Calu3 (cell line): ENCODE data around the gene VIL1. TPM values are rescaled to one million over a fixed set of nuclear protein-coding genes. Genes with fewer than 3 reads are reported as not detected.

Experiments
- BruUV-seq: library from RNA; stranded (reverse); fragments of 400-500 nt; replicated peaks from 2 replicates; lab custom pipeline; 2021; lab: Mats Ljungman, UMichigan
- CTCF ChIA-PET: fragments of 300-600 bp; sonication (Branson Sonifier 250); formaldehyde crosslinking; loops from one replicate; lab custom pipeline; 2022; ENCODE audit warnings: antibody characterized with exemption; lab: Charles Lee
- DNase-seq: peaks from one replicate; pipeline ENCODE4 v3.0.0; 2022
- H3K27ac Mint-ChIP-seq: one replicate; pipeline ENCODE4 v1.8.0; 2022; ENCODE audit warnings: mixed read lengths; ENCODE audit not compliant: unreplicated experiment
- H3K27me3 Mint-ChIP-seq: one replicate; pipeline ENCODE4 v1.8.0; 2022; ENCODE audit warnings: mixed read lengths; ENCODE audit not compliant: unreplicated experiment
- H3K36me3 Mint-ChIP-seq: one replicate; pipeline ENCODE4 v1.8.0; 2022; ENCODE audit warnings: mild to moderate bottlenecking, moderate library complexity, mixed read lengths; ENCODE audit not compliant: insufficient read depth, unreplicated experiment
- H3K4me1 Mint-ChIP-seq: one replicate; pipeline ENCODE4 v1.8.0; 2022; ENCODE audit warnings: mild to moderate bottlenecking, low read depth, mixed read lengths; ENCODE audit not compliant: unreplicated experiment
- H3K4me3 Mint-ChIP-seq: one replicate; pipeline ENCODE4 v1.8.0; 2022; ENCODE audit warnings: mild to moderate bottlenecking, low read depth, moderate library complexity, mixed read lengths; ENCODE audit not compliant: unreplicated experiment
- H3K9me3 Mint-ChIP-seq: one replicate; pipeline ENCODE4 v1.8.0; 2022; ENCODE audit warnings: low read depth, mixed read lengths; ENCODE audit not compliant: unreplicated experiment
- CTCF ChIP-seq: fragments of 200-600 bp; IDR thresholded peaks from one replicate; pipeline ENCODE4 v1.8.0; 2022; ENCODE audit warnings: antibody characterized with exemption; ENCODE audit not compliant: unreplicated experiment
- intact Hi-C: fragments of 100-400 bp; cut with micrococcal nuclease; formaldehyde crosslinking; loops from one replicate; pipeline ENCODE4 v1.10.0; 2022; ENCODE audit not compliant: unreplicated experiment
- total RNA-seq: library from RNA; stranded (reverse); gene quantifications from 2 replicates; pipeline ENCODE4 v1.2.3, GENCODE V29; 2022

The VIL1 gene
- total RNA-seq, 1 experiment from 2014 or later: 9.0 TPM

- intact Hi-C loops: no loop called here
Observed at GRCh38 chr2:218447072-218447471, 28.1 kb downstream of the VIL1 start.

GRCh38 chr2:218448934-218449333, 30.0 kb downstream of the VIL1 start:
- DNase-seq: peak; percentile 38
- BruUV-seq: no TSS peak
- H3K4me1 Mint-ChIP-seq: peaks cover 34% of the 10 kb centered on the region
- intact Hi-C loops: no loop called here
- peak overlapping the region; percentile 80 for H3K27ac Mint-ChIP-seq
- H3K27me3 Mint-ChIP-seq: no peaks in the 10 kb centered on the region
- H3K9me3 Mint-ChIP-seq: no peaks in the 10 kb centered on the region
- CTCF ChIA-PET: interaction anchor here (0.7 kb wide), 1 partner anchor 58 kb away, joined by 5 read pairs; no protein-coding TSS in a partner anchor
- peak overlapping the region; percentile 7 for H3K4me3 Mint-ChIP-seq
- H3K36me3 Mint-ChIP-seq: peaks cover 24% of the 10 kb centered on the region
- TF ChIP-seq CTCF: no peak

More at GRCh38 chr2:218447072-218447471, 28.1 kb downstream of the VIL1 start:
- no peak for TF ChIP-seq CTCF
- no peak overlapping the region for H3K27ac Mint-ChIP-seq
- no peaks in the 10 kb centered on the region for H3K9me3 Mint-ChIP-seq
- DNase-seq: no peak
- no peaks in the 10 kb centered on the region for H3K27me3 Mint-ChIP-seq
- peaks cover 32% of the 10 kb centered on the region for H3K36me3 Mint-ChIP-seq
- H3K4me1 Mint-ChIP-seq: peaks cover 34% of the 10 kb centered on the region
- CTCF ChIA-PET: interaction anchor here (0.6 kb wide), 1 partner anchor 13 kb away, joined by 3 read pairs; no protein-coding TSS in a partner anchor
- H3K4me3 Mint-ChIP-seq: no peak overlapping the region
- no TSS peak for BruUV-seq

- Mint-ChIP-seq H3K36me3 (peaks cover 48% of the 10 kb centered on the region), H3K27ac (no peak overlapping the region), H3K27me3 (no peaks in the 10 kb centered on the region), H3K4me3 (no peak overlapping the region), H3K4me1 (peaks cover 24% of the 10 kb centered on the region), H3K9me3 (no peaks in the 10 kb centered on the region)
- intact Hi-C loops: no loop called here
- CTCF ChIA-PET: no interaction called here
- BruUV-seq: no TSS peak
- no peak for DNase-seq
- no peak for TF ChIP-seq CTCF
Observed at GRCh38 chr2:218452079-218452478, 33.2 kb downstream of the VIL1 start.

GRCh38 chr2:218456849-218457248, 37.9 kb downstream of the VIL1 start:
- intact Hi-C loops: no loop called here
- no peaks in the 10 kb centered on the region for H3K27me3 Mint-ChIP-seq
- no TSS peak for BruUV-seq
- TF ChIP-seq CTCF: no peak
- CTCF ChIA-PET: no interaction called here
- H3K36me3 Mint-ChIP-seq: peaks cover 41% of the 10 kb centered on the region
- DNase-seq: no peak
- no peak overlapping the region for H3K27ac Mint-ChIP-seq
- no peaks in the 10 kb centered on the region for H3K9me3 Mint-ChIP-seq
- no peaks in the 10 kb centered on the region for H3K4me1 Mint-ChIP-seq
- H3K4me3 Mint-ChIP-seq: no peak overlapping the region
